ENCODE measurements around the gene ST14.
"Not testable (repeated sequence)": the region's sequence is repeated elsewhere in the genome, so short reads cannot be mapped to it uniquely, and the experiment has no call there.

The ST14 gene

GRCh38 chr11:130172001-130172400 lies 12.4 kb downstream of the ST14 start:
- H3K14ac ChIP-seq (ENCODE audit: low read length in 2 of 2); H2BK15ac ChIP-seq (ENCODE audit: low read depth, poor library complexity, severe bottlenecking); H3K36me3 ChIP-seq (ENCODE audit: control insufficient read depth in 1 of 2, insufficient read depth in 2 of 2, low read depth in 1 of 2, low read length in 2 of 2); H3K23ac ChIP-seq (ENCODE audit: low read length in 2 of 2); H4K91ac ChIP-seq (ENCODE audit: low read length); H2BK120ac ChIP-seq (ENCODE audit: low read depth, low read length); H3K4me3 ChIP-seq (ENCODE audit: insufficient read depth in 1 of 2, low read depth in 1 of 2, low read length in 2 of 2); H3K9me3 ChIP-seq (ENCODE audit: control insufficient read depth, low read length); DNase-seq; H3K27ac ChIP-seq (ENCODE audit: low read length, poor library complexity, severe bottlenecking); H2BK12ac ChIP-seq (ENCODE audit: low read length in 2 of 2); H3K79me1 ChIP-seq (replicated peaks; ENCODE audit: low read length, poor library complexity, severe bottlenecking); H3K4ac ChIP-seq (ENCODE audit: low read depth in 1 of 2, low read length in 2 of 2); H3K18ac ChIP-seq (ENCODE audit: low read depth in 1 of 2, low read length in 2 of 2); H2AK5ac ChIP-seq (ENCODE audit: low read length, severe bottlenecking); H2BK5ac ChIP-seq (ENCODE audit: low read depth, low read length, poor library complexity, severe bottlenecking); H3K4me2 ChIP-seq (ENCODE audit: low read length, poor library complexity, severe bottlenecking); H3K4me1 ChIP-seq (ENCODE audit: control insufficient read depth, insufficient read depth, low read depth, low read length); H3K9ac ChIP-seq (ENCODE audit: low read length); H2AFZ ChIP-seq (ENCODE audit: low read depth, low read length); H3K27me3 ChIP-seq (ENCODE audit: control insufficient read depth in 1 of 2, insufficient read depth in 1 of 2, low read length in 2 of 2); H4K8ac ChIP-seq (ENCODE audit: low read length): not testable (repeated sequence)
- 100% methylated on average over 1 of the region's 3 CpGs for WGBS

GRCh38 chr11:130174642-130175041 lies 15.1 kb downstream of the ST14 start:
- H2BK12ac ChIP-seq (ENCODE audit: low read length in 2 of 2): no peak overlapping the region

GRCh38 chr11:130175898-130176297 lies 16.3 kb downstream of the ST14 start:
- no peak overlapping the region for H4K8ac ChIP-seq (ENCODE audit: low read length)
- H2AK5ac ChIP-seq (ENCODE audit: low read length, severe bottlenecking): no peak overlapping the region
- H3K9ac ChIP-seq (ENCODE audit: low read length): no peak overlapping the region
- no peak overlapping the region for H2AFZ ChIP-seq (ENCODE audit: low read depth, low read length)
- H3K79me1 ChIP-seq (replicated peaks; ENCODE audit: low read length, poor library complexity, severe bottlenecking): no peaks in the 10 kb centered on the region
- H2BK12ac ChIP-seq (ENCODE audit: low read length in 2 of 2): no peak overlapping the region
- H3K4ac ChIP-seq (ENCODE audit: low read depth in 1 of 2, low read length in 2 of 2): no peak overlapping the region
- DNase-seq: no peak
- no peak overlapping the region for H3K14ac ChIP-seq (ENCODE audit: low read length in 2 of 2)
- no peak overlapping the region for H2BK120ac ChIP-seq (ENCODE audit: low read depth, low read length)
- peaks cover 7 to 8% of the 10 kb centered on the region in 2 experiments for H3K27me3 ChIP-seq (ENCODE audit: control insufficient read depth in 1 of 2, insufficient read depth in 1 of 2, low read length in 2 of 2)
- H3K4me1 ChIP-seq (ENCODE audit: control insufficient read depth, insufficient read depth, low read depth, low read length): peaks cover 14% of the 10 kb centered on the region
- H3K9me3 ChIP-seq (ENCODE audit: control insufficient read depth, low read length): peaks cover 7% of the 10 kb centered on the region
- H3K4me3 ChIP-seq (ENCODE audit: insufficient read depth in 1 of 2, low read depth in 1 of 2, low read length in 2 of 2): no peak overlapping the region
- no peak overlapping the region for H4K91ac ChIP-seq (ENCODE audit: low read length)
- H2BK5ac ChIP-seq (ENCODE audit: low read depth, low read length, poor library complexity, severe bottlenecking): no peak overlapping the region
- no peak overlapping the region for H3K18ac ChIP-seq (ENCODE audit: low read depth in 1 of 2, low read length in 2 of 2)
- H2BK15ac ChIP-seq (ENCODE audit: low read depth, poor library complexity, severe bottlenecking): no peak overlapping the region
- no peak overlapping the region for H3K27ac ChIP-seq (ENCODE audit: low read length, poor library complexity, severe bottlenecking)
- H3K36me3 ChIP-seq (ENCODE audit: control insufficient read depth in 1 of 2, insufficient read depth in 2 of 2, low read depth in 1 of 2, low read length in 2 of 2): no peaks in the 10 kb centered on the region
- no peak overlapping the region for H3K4me2 ChIP-seq (ENCODE audit: low read length, poor library complexity, severe bottlenecking)
- H3K23ac ChIP-seq (ENCODE audit: low read length in 2 of 2): no peak overlapping the region
- WGBS: 90% methylated on average over 4 of the region's 5 CpGs

More at GRCh38 chr11:130174642-130175041, 15.1 kb downstream of the ST14 start:
- H4K91ac ChIP-seq (ENCODE audit: low read length): no peak overlapping the region
- H3K4me3 ChIP-seq (ENCODE audit: insufficient read depth in 1 of 2, low read depth in 1 of 2, low read length in 2 of 2): no peak overlapping the region
- no peak overlapping the region for H4K8ac ChIP-seq (ENCODE audit: low read length)
- H3K4ac ChIP-seq (ENCODE audit: low read depth in 1 of 2, low read length in 2 of 2): no peak overlapping the region
- H3K14ac ChIP-seq (ENCODE audit: low read length in 2 of 2): no peak overlapping the region
- no peak overlapping the region for H2BK15ac ChIP-seq (ENCODE audit: low read depth, poor library complexity, severe bottlenecking)
- DNase-seq: no peak
- H2AK5ac ChIP-seq (ENCODE audit: low read length, severe bottlenecking): no peak overlapping the region
- peaks cover 5% of the 10 kb centered on the region for H3K4me1 ChIP-seq (ENCODE audit: control insufficient read depth, insufficient read depth, low read depth, low read length)
- no peak overlapping the region for H2BK5ac ChIP-seq (ENCODE audit: low read depth, low read length, poor library complexity, severe bottlenecking)
- WGBS: 98% methylated on average over 3 of the region's 4 CpGs
- H3K9me3 ChIP-seq (ENCODE audit: control insufficient read depth, low read length): peaks cover 7% of the 10 kb centered on the region
- no peak overlapping the region for H2AFZ ChIP-seq (ENCODE audit: low read depth, low read length)
- H2BK120ac ChIP-seq (ENCODE audit: low read depth, low read length): no peak overlapping the region
- no peak overlapping the region for H3K27ac ChIP-seq (ENCODE audit: low read length, poor library complexity, severe bottlenecking)
- H3K27me3 ChIP-seq (ENCODE audit: control insufficient read depth in 1 of 2, insufficient read depth in 1 of 2, low read length in 2 of 2): peaks cover 7 to 8% of the 10 kb centered on the region in 2 experiments
- H3K18ac ChIP-seq (ENCODE audit: low read depth in 1 of 2, low read length in 2 of 2): no peak overlapping the region
- no peak overlapping the region for H3K4me2 ChIP-seq (ENCODE audit: low read length, poor library complexity, severe bottlenecking)
- H3K23ac ChIP-seq (ENCODE audit: low read length in 2 of 2): no peak overlapping the region
- H3K9ac ChIP-seq (ENCODE audit: low read length): no peak overlapping the region
- no peaks in the 10 kb centered on the region for H3K79me1 ChIP-seq (replicated peaks; ENCODE audit: low read length, poor library complexity, severe bottlenecking)
- no peaks in the 10 kb centered on the region for H3K36me3 ChIP-seq (ENCODE audit: control insufficient read depth in 1 of 2, insufficient read depth in 2 of 2, low read depth in 1 of 2, low read length in 2 of 2)

GRCh38 chr11:130177782-130178181 lies 18.2 kb downstream of the ST14 start:
- Histone ChIP-seq H3K18ac (ENCODE audit: low read depth in 1 of 2, low read length in 2 of 2) (no peak overlapping the region), H3K23ac (ENCODE audit: low read length in 2 of 2) (no peak overlapping the region), H3K79me1 (replicated peaks; ENCODE audit: low read length, poor library complexity, severe bottlenecking) (no peaks in the 10 kb centered on the region), H3K27me3 (ENCODE audit: control insufficient read depth in 1 of 2, insufficient read depth in 1 of 2, low read length in 2 of 2) (peaks cover 4 to 7% of the 10 kb centered on the region in 2 experiments), H4K91ac (ENCODE audit: low read length) (no peak overlapping the region), H2BK15ac (ENCODE audit: low read depth, poor library complexity, severe bottlenecking) (no peak overlapping the region), H3K4ac (ENCODE audit: low read depth in 1 of 2, low read length in 2 of 2) (no peak overlapping the region), H2AK5ac (ENCODE audit: low read length, severe bottlenecking) (no peak overlapping the region), H3K27ac (ENCODE audit: low read length, poor library complexity, severe bottlenecking) (no peak overlapping the region), H3K4me1 (ENCODE audit: control insufficient read depth, insufficient read depth, low read depth, low read length) (peaks cover 23% of the 10 kb centered on the region), H2AFZ (ENCODE audit: low read depth, low read length) (no peak overlapping the region), H2BK5ac (ENCODE audit: low read depth, low read length, poor library complexity, severe bottlenecking) (no peak overlapping the region), H2BK12ac (ENCODE audit: low read length in 2 of 2) (no peak overlapping the region), H4K8ac (ENCODE audit: low read length) (no peak overlapping the region), H3K4me3 (ENCODE audit: insufficient read depth in 1 of 2, low read depth in 1 of 2, low read length in 2 of 2) (no peak overlapping the region), H3K9ac (ENCODE audit: low read length) (no peak overlapping the region), H3K14ac (ENCODE audit: low read length in 2 of 2) (no peak overlapping the region), H3K4me2 (ENCODE audit: low read length, poor library complexity, severe bottlenecking) (no peak overlapping the region), H2BK120ac (ENCODE audit: low read depth, low read length) (no peak overlapping the region), H3K9me3 (ENCODE audit: control insufficient read depth, low read length) (peaks cover 7% of the 10 kb centered on the region), H3K36me3 (ENCODE audit: control insufficient read depth in 1 of 2, insufficient read depth in 2 of 2, low read depth in 1 of 2, low read length in 2 of 2) (no peaks in the 10 kb centered on the region)
- 96% methylated on average over 9 of the region's 10 CpGs for WGBS
- DNase-seq: no peak

Data from mesenchymal stem cell (in vitro differentiated cells and primary cell).